ENCODE data around the gene CRLF1. TPM values are rescaled to one million over a fixed set of nuclear protein-coding genes. Genes with fewer than 3 reads are reported as not detected.

Gene CRLF1
- polyA plus RNA-seq, 3 donors: 0.19 TPM; not detected in 2

DNA sequence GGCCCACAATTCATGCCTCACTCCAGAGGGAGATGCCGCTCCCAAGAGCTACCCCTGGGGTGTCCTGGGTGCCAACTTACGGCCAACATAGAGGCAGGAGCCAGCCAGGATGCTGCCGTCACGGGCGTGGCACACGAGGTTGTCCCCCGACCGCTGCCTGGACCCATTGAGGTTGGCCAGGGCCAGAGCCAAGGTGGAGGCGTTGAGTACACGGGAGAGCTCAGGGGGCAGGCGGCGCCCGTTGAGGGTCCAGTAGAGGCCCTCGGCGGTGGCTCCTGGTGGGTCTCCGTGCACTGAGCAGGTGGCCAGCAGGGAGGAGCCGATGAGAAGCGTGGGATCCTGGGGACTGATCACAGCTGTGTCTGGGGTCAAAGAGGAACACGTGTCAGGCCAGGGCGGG is 7.1 kb downstream of the CRLF1 start:
- 88% methylated on average over 18 of the region's 20 CpGs for WGBS (ENCODE audit: insufficient coverage)
- H3K27ac ChIP-seq (ENCODE audit: low read depth in 1 of 2, low read length in 2 of 2): no peak overlapping the region
- H3K9me3 ChIP-seq (replicated peaks in 1 of 2; ENCODE audit: control insufficient read depth in 1 of 2, insufficient read depth in 1 of 2, low read length in 2 of 2): peaks cover 0 to 6% of the 10 kb centered on the region in 2 donors
- no peak for DNase-seq
- H3K4me3 ChIP-seq (replicated peaks in 1 of 3; ENCODE audit: low read depth in 2 of 3, low read length in 3 of 3): no peak overlapping the region
- no peak overlapping the region for H3K4me2 ChIP-seq (replicated peaks; ENCODE audit: extremely low read depth, low read length, poor library complexity, severe bottlenecking)
- no peaks in the 10 kb centered on the region for H3K36me3 ChIP-seq (replicated peaks in 1 of 2; ENCODE audit: control insufficient read depth in 1 of 2, insufficient read depth in 2 of 2, low read length in 2 of 2)
- H4K20me1 ChIP-seq (ENCODE audit: insufficient read depth, low read length): no peaks in the 10 kb centered on the region
- Mint-ChIP-seq H3K27ac (no peak overlapping the region), H3K4me3 (no peak overlapping the region), H3K27me3 (ENCODE audit: low read depth in 3 of 3) (peaks cover 65 to 88% (median 74%) of the 10 kb centered on the region in 3 donors), H3K4me1 (peaks cover 17% of the 10 kb centered on the region), H3K36me3 (peaks cover 0 to 9% of the 10 kb centered on the region in 2 donors), H3K9me3 (peaks cover 0 to 10% (median 7%) of the 10 kb centered on the region in 7 donors)
- H3K79me2 ChIP-seq (ENCODE audit: insufficient read depth, low read length): no peaks in the 10 kb centered on the region
- H3K27me3 ChIP-seq (ENCODE audit: control insufficient read depth in 2 of 2, insufficient read depth in 2 of 2, low read length in 2 of 2): peaks cover 24 to 66% of the 10 kb centered on the region in 2 donors
- no peak for TF ChIP-seq CTCF (IDR thresholded peaks at IDR 0.05)
- peaks cover 14 to 21% of the 10 kb centered on the region in 2 donors for H3K4me1 ChIP-seq (ENCODE audit: control insufficient read depth in 1 of 2, insufficient read depth in 2 of 2, low read length in 2 of 2)
- H2AFZ ChIP-seq (ENCODE audit: insufficient read depth, low read depth, low read length, poor library complexity, severe bottlenecking): no peak overlapping the region
- no peak overlapping the region for H3K9ac ChIP-seq (ENCODE audit: insufficient read depth, low read length, poor library complexity, severe bottlenecking)
- intact Hi-C loops (cut with micrococcal nuclease): no loop called here

GRCh38 chr19:18597809-18598660 is 8.6 kb downstream of the CRLF1 start:
- Mint-ChIP-seq H3K4me1 (peaks cover 22% of the 10 kb centered on the region), H3K27ac (no peak overlapping the region), H3K27me3 (ENCODE audit: low read depth in 3 of 3) (peaks cover 57 to 86% (median 70%) of the 10 kb centered on the region in 3 donors), H3K9me3 (peaks cover 0 to 9% (median 5%) of the 10 kb centered on the region in 7 donors), H3K4me3 (peak overlapping the region in 1 of 2 donors; percentile 26), H3K36me3 (peaks cover 0 to 6% of the 10 kb centered on the region in 2 donors)
- Histone ChIP-seq H3K27me3 (ENCODE audit: control insufficient read depth in 2 of 2, insufficient read depth in 2 of 2, low read length in 2 of 2) (peaks cover 12 to 58% of the 10 kb centered on the region in 2 donors), H3K4me2 (replicated peaks; ENCODE audit: extremely low read depth, low read length, poor library complexity, severe bottlenecking) (no peak overlapping the region), H2AFZ (ENCODE audit: insufficient read depth, low read depth, low read length, poor library complexity, severe bottlenecking) (no peak overlapping the region), H3K9me3 (replicated peaks in 1 of 2; ENCODE audit: control insufficient read depth in 1 of 2, insufficient read depth in 1 of 2, low read length in 2 of 2) (no peaks in the 10 kb centered on the region), H3K4me1 (ENCODE audit: control insufficient read depth in 1 of 2, insufficient read depth in 2 of 2, low read length in 2 of 2) (peaks cover 16 to 28% of the 10 kb centered on the region in 2 donors), H3K4me3 (replicated peaks in 1 of 3; ENCODE audit: low read depth in 2 of 3, low read length in 3 of 3) (no peak overlapping the region), H4K20me1 (ENCODE audit: insufficient read depth, low read length) (peaks cover 7% of the 10 kb centered on the region), H3K27ac (ENCODE audit: low read depth in 1 of 2, low read length in 2 of 2) (no peak overlapping the region), H3K79me2 (ENCODE audit: insufficient read depth, low read length) (no peaks in the 10 kb centered on the region), H3K9ac (ENCODE audit: insufficient read depth, low read length, poor library complexity, severe bottlenecking) (no peak overlapping the region), H3K36me3 (replicated peaks in 1 of 2; ENCODE audit: control insufficient read depth in 1 of 2, insufficient read depth in 2 of 2, low read length in 2 of 2) (no peaks in the 10 kb centered on the region)
- intact Hi-C loops (cut with micrococcal nuclease): no loop called here
- TF ChIP-seq CTCF (IDR thresholded peaks at IDR 0.05): no peak
- WGBS (ENCODE audit: insufficient coverage): 88% methylated on average over 7 of the region's 25 CpGs
- DNase-seq: no peak

Data from CD14-positive monocyte (primary cell).